DND-41 (cell line): ENCODE data around the gene PI4KA.

Experiments used
- ATAC-seq: fragments of 200-7000 bp; cut with Tn5 transposase; 3 replicates; pipeline ENCODE4 v1.9.1; 2021; ENCODE audit warnings: low read depth; ENCODE audit not compliant: insufficient read depth
- DNase-seq: peaks from one replicate; pipeline ENCODE4 v3.0.0-alpha.2; 2020
- H2AFZ ChIP-seq: 2 replicates; pipeline ENCODE4 v1.6.0; 2012; ENCODE audit warnings: low read depth, low read length
- H3K27ac ChIP-seq: 2 replicates; pipeline ENCODE4 v1.5.1; 2012; ENCODE audit warnings: low read length, inconsistent platforms
- H3K27me3 ChIP-seq: fragments of 200-600 bp; sonication (generic); 2 replicates; pipeline ENCODE4 v1.6.0; 2012; ENCODE audit warnings: low read length, mild to moderate bottlenecking, inconsistent platforms; ENCODE audit not compliant: insufficient read depth, poor library complexity
- H3K36me3 ChIP-seq: 2 replicates; pipeline ENCODE4 v1.5.1; 2012; ENCODE audit warnings: low read length, inconsistent platforms; ENCODE audit not compliant: insufficient read depth
- H3K4me1 ChIP-seq: 2 replicates; pipeline ENCODE4 v1.5.1; 2012; ENCODE audit warnings: mild to moderate bottlenecking, low read length; ENCODE audit not compliant: insufficient read depth
- H3K4me2 ChIP-seq: 2 replicates; pipeline ENCODE4 v1.6.0; 2012; ENCODE audit warnings: mild to moderate bottlenecking, moderate library complexity, low read length, inconsistent platforms; ENCODE audit not compliant: insufficient read depth
- H3K4me3 ChIP-seq, 2 experiments: fragments of 200-600 bp in 1 of 2; shearing (Covaris generic) in 1 of 2; 2 replicates each; pipeline ENCODE4 v1.5.1; 2012 to 2016; ENCODE audit warnings: inconsistent platforms in 2 of 2, low read length in 2 of 2, mild to moderate bottlenecking in 2 of 2, low read depth in 1 of 2, moderate library complexity in 1 of 2
- H3K79me2 ChIP-seq: 2 replicates; pipeline ENCODE4 v1.6.0; 2012; ENCODE audit warnings: low read length, inconsistent platforms; ENCODE audit not compliant: insufficient read depth
- H3K9ac ChIP-seq: 2 replicates; pipeline ENCODE4 v1.6.0; 2012; ENCODE audit warnings: low read depth, mild to moderate bottlenecking, inconsistent platforms, low read length, moderate library complexity
- H3K9me3 ChIP-seq: 2 replicates; pipeline ENCODE4 v1.5.1; 2012; ENCODE audit warnings: low read length, moderate library complexity, mild to moderate bottlenecking, inconsistent platforms; ENCODE audit not compliant: insufficient read depth, severe bottlenecking
- H4K20me1 ChIP-seq: 2 replicates; pipeline ENCODE4 v1.6.0; 2012; ENCODE audit warnings: low read length; ENCODE audit not compliant: insufficient read depth
- CTCF ChIP-seq: IDR thresholded peaks from 2 replicates; pipeline ENCODE4 v1.5.1; 2012; ENCODE audit warnings: borderline replicate concordance, low read length, moderate library complexity, mild to moderate bottlenecking; ENCODE audit not compliant: poor library complexity, severe bottlenecking; ENCODE audit errors: extremely low read depth
- EZH2 ChIP-seq: IDR thresholded peaks from 3 replicates; pipeline ENCODE4 v1.6.1; 2012; ENCODE audit warnings: borderline replicate concordance, low read depth, mild to moderate bottlenecking, moderate library complexity, low read length, inconsistent platforms; ENCODE audit not compliant: severe bottlenecking

The PI4KA gene

DNA sequence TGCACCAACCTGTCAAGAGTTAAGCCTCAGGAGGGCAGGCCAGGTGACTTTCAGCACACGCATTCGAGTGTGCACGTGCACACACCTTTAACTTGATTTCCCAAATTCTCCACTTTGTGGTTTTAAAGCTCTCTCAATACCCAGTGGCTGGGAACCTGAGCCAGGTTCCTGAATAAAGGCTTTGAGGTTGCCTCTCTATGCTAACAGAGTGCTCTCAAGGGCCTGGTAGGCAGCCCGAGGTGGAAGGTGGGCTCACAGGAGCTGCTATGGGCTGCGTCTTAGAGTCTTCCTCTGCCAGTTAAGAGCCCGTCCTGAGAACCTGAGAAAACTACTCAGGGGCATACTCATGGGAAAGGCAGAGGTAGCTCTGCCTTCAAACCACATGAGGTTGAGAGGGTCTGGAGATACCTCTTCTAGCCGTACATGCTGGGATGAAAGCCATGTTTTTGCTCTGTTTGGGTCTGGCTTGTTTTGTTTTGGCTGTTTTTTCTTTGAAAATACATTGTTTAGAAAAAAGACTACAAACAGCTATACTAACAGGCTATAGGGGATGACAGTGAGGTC is 96.3 kb downstream of the PI4KA start:
- DNase-seq: no peak
- peaks cover 66% of the 10 kb centered on the region for H3K36me3 ChIP-seq
- TF ChIP-seq EZH2 (no peak), CTCF (no peak)

DNA sequence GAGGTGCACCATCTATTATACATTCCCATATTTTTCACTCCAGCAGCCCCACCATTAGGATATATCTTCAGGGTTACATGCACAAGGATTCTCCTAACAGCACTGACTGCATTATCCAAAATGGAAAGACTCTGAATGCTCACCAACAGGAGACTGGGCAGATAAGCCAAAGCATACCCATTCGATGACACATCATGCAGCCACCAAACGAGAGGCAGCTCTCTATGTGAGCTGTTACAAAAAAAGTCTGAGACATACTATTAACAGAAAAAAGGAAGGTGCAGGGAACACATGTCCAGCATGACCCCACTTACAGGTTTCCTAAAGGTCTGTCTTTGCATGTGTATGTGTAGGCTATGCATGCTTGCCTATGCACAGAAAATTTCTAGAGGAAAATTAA is 97.1 kb downstream of the PI4KA start:
- no peaks in the 10 kb centered on the region for H3K79me2 ChIP-seq
- H2AFZ ChIP-seq: no peak overlapping the region
- H3K27me3 ChIP-seq: no peaks in the 10 kb centered on the region
- DNase-seq (no peak), ATAC-seq (no peak)
- no peak overlapping the region for H3K4me2 ChIP-seq
- H3K4me3 ChIP-seq: no peak overlapping the region
- no peaks in the 10 kb centered on the region for H3K4me1 ChIP-seq
- H4K20me1 ChIP-seq: no peaks in the 10 kb centered on the region
- H3K36me3 ChIP-seq: peaks cover 66% of the 10 kb centered on the region
- no peak overlapping the region for H3K9ac ChIP-seq
- no peak overlapping the region for H3K27ac ChIP-seq
- H3K9me3 ChIP-seq: no peaks in the 10 kb centered on the region
- TF ChIP-seq CTCF (no peak), EZH2 (no peak)

More for the DNA sequence above, 96.3 kb downstream of the PI4KA start:
- H3K27me3 ChIP-seq: no peaks in the 10 kb centered on the region
- no peak overlapping the region for H3K27ac ChIP-seq
- no peak overlapping the region for H3K4me2 ChIP-seq
- H3K9ac ChIP-seq: no peak overlapping the region
- ATAC-seq: no peak
- no peaks in the 10 kb centered on the region for H3K79me2 ChIP-seq
- no peak overlapping the region for H3K4me3 ChIP-seq
- H3K4me1 ChIP-seq: no peaks in the 10 kb centered on the region
- H3K9me3 ChIP-seq: no peaks in the 10 kb centered on the region
- H2AFZ ChIP-seq: no peak overlapping the region
- no peaks in the 10 kb centered on the region for H4K20me1 ChIP-seq

DNA sequence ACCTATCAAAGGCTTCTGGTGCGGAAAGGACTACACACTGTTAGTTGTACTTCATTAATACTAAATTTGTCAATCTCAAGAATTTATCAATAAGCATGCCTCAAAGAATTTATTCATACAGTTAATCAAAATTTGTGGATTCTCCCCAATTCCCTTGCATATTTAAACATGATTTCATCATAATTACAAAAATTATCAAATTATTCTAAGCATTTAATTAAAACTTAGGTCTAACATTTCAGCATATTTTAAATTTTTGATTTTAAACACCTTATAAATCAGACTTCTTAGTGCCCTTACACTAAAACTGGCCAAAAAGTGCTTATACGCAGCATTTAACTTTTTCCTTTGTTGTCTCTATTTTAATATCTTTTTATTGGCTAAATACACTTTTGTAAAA is 98.5 kb downstream of the PI4KA start:
- Histone ChIP-seq H3K36me3 (peaks cover 63% of the 10 kb centered on the region), H3K9me3 (no peaks in the 10 kb centered on the region), H4K20me1 (no peaks in the 10 kb centered on the region), H3K27me3 (no peaks in the 10 kb centered on the region), H2AFZ (no peak overlapping the region), H3K4me2 (no peak overlapping the region), H3K27ac (no peak overlapping the region), H3K79me2 (no peaks in the 10 kb centered on the region), H3K4me1 (no peaks in the 10 kb centered on the region), H3K4me3 (no peak overlapping the region), H3K9ac (no peak overlapping the region)
- TF ChIP-seq CTCF (no peak), EZH2 (no peak)
- ATAC-seq (no peak), DNase-seq (no peak)

DNA sequence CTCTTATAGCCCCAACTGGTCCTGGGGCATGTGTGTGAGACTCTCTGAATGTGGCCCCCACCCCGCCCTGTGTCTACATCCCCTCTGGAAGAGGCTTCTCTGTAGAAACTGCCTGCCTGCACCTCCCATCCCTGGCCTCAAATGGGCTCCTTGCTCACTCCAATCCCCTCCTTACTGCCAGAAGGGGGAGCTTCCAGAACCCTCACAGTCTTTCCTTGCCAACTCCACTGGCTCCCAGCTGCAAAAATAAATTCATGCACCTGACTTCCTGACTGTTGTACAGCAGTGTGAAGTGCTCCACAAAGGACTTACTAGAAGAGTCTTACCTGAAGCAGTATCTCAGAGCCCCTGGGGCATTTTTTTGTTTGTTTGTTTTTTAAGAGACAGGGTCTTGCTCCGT is 99.9 kb downstream of the PI4KA start:
- Histone ChIP-seq H3K27ac (no peak overlapping the region), H3K4me3 (no peak overlapping the region), H3K4me2 (no peak overlapping the region), H3K79me2 (no peaks in the 10 kb centered on the region), H3K4me1 (no peaks in the 10 kb centered on the region), H3K27me3 (no peaks in the 10 kb centered on the region), H3K9ac (no peak overlapping the region), H2AFZ (no peak overlapping the region), H3K36me3 (peaks cover 56% of the 10 kb centered on the region), H4K20me1 (no peaks in the 10 kb centered on the region), H3K9me3 (no peaks in the 10 kb centered on the region)
- ATAC-seq (peak; percentile 37; the same call in 1 of the 3 replicates), DNase-seq (no peak)
- TF ChIP-seq EZH2 (no peak), CTCF (no peak)
